Pancreas (tissue), 10 donors: ENCODE results near the gene ARID3A. TPM values are rescaled to one million over a fixed set of nuclear protein-coding genes. Genes with fewer than 3 reads are reported as not detected.

Experiments
- ATAC-seq, 4 donors: fragments of 200-7000 bp; cut with Tn5 transposase; one replicate each; pipeline versions ENCODE4 v1.8.0 to v1.9.1; 2020; ENCODE audit warnings: mild to moderate bottlenecking in 4 of 4, moderate library complexity in 4 of 4
- DNase-seq, 6 donors: peaks; one replicate each; pipeline ENCODE4 v3.0.0-alpha.2; 2020
- FAIRE-seq: peaks from 2 replicates; lab custom pipeline; 2012; peaks lifted over from hg19 to GRCh38; lab: Jason Lieb, UNC
- H3K27ac ChIP-seq, 4 donors: fragments of 200-600 bp; sonication (generic); 1 replicate in 3 of 4; 2 replicates in 1 of 4; pipeline versions ENCODE4 v1.5.0 to v1.8.0; 2020
- H3K27me3 ChIP-seq, 4 donors: fragments of 200-600 bp; one replicate each; pipeline ENCODE4 v1.8.0; 2021
- H3K36me3 ChIP-seq, 3 donors: fragments of 200-600 bp; sonication (generic) in 1 of 3; one replicate each; pipeline versions ENCODE4 v1.5.0 to v1.8.0; 2020 to 2021
- H3K4me1 ChIP-seq, 3 donors: fragments of 200-600 bp; one replicate each; pipeline ENCODE4 v1.8.0; 2021
- H3K4me3 ChIP-seq, 4 donors: fragments of 200-600 bp; sonication (generic) in 2 of 4; one replicate each; pipeline versions ENCODE4 v1.5.0 to v1.8.0; 2020 to 2021
- H3K9me3 ChIP-seq, 4 donors: fragments of 200-600 bp; one replicate each; pipeline ENCODE4 v1.8.0; 2021
- WGBS, 2 donors: extraction: QIAGEN DNeasy Blood & Tissue Kit; methylation state at CpG; one replicate each; pipeline ENCODE4 v1.1.7; 2013; 5-methylcytosine and 5-hydroxymethylcytosine counted together
- intact Hi-C, 3 donors: fragments of 100-400 bp; cut with DNase I; formaldehyde crosslinking; loops; one replicate each; pipeline versions ENCODE4 v1.11.1 to v1.14.2; 2022
- polyA plus RNA-seq, 2 donors: library from polyadenylated mRNA; stranded (reverse); fragments of 200-250 nt; gene quantifications; one replicate each; pipeline ENCODE4 v1.2.3, GENCODE V29; 2013
- total RNA-seq, 6 donors: library from RNA; stranded (reverse); fragmentation: NEBNext Ultra II Directional in 4 of 6; extraction: Animal tissue kit (Norgen Biotek cat#: 25700) in 4 of 6; gene quantifications; one replicate each; pipeline versions ENCODE4 v1.2.1 to v1.2.4, GENCODE V29; 2021 to 2023
- TF ChIP-seq, protein P1 (sequence below), 4 donors: fragments of 200-600 bp; sonication (generic) in 3 of 4; IDR thresholded peaks; one replicate each; pipeline versions ENCODE4 v1.5.0 to v1.8.0; 2021; ENCODE audit warnings: antibody characterized with exemption in 4 of 4
- donor health status: healthy with polysubstance abuse.
- donor health status: DM: no; HTN: no; CAD: no; lungs with moderate emphysema.
- donor health status: DM: no; HTN: no; CAD: no.
- donor health status: control.
- donor health status: control.
- donor health status: Bipolar disorder and iron deficiency.
- donor health status: DM: yes; HTN: yes; CAD: no.
- donor health status: DM: no; HTN: no; CAD: no.
- donor health status: DM: no; HTN: no; CAD: no.
- donor health status: DM: yes; HTN: yes; CAD: no.

ARID3A gene
- total and polyA plus RNA-seq, 8 donors: 4.6 to 8.5 (median 7.1) TPM

DNA sequence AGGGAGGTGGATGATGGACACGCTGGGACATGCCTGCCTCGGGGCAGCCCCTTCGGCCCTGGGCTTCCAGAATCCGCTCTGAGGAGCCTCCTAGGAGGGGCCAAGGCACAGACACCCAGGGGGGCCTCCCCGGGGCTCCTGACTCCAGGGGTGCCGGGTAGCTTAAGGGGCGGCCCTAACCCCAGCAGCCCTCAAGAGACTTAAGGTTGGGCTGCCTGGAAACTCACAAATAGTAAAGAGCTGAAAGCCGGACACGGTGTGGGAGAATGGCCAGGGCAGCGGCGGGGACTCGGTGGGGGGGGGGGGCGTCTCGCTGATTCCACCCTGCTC lies 7.7 kb downstream of the ARID3A start:
- no peak overlapping the region for H3K4me3 ChIP-seq
- peak overlapping the region in 3 of 4 donors; percentile 50 to 76 (median 67) for H3K27ac ChIP-seq
- H3K27me3 ChIP-seq: no peaks in the 10 kb centered on the region
- WGBS, 2 donors: 77 to 80% methylated on average over 13 to 14 of the region's 14 CpGs
- FAIRE-seq (no peak), ATAC-seq (no peak), DNase-seq (no peak)
- H3K4me1 ChIP-seq: peaks cover 16 to 29% (median 29%) of the 10 kb centered on the region in 3 donors
- H3K9me3 ChIP-seq: no peaks in the 10 kb centered on the region
- TF ChIP-seq, protein P1, sequence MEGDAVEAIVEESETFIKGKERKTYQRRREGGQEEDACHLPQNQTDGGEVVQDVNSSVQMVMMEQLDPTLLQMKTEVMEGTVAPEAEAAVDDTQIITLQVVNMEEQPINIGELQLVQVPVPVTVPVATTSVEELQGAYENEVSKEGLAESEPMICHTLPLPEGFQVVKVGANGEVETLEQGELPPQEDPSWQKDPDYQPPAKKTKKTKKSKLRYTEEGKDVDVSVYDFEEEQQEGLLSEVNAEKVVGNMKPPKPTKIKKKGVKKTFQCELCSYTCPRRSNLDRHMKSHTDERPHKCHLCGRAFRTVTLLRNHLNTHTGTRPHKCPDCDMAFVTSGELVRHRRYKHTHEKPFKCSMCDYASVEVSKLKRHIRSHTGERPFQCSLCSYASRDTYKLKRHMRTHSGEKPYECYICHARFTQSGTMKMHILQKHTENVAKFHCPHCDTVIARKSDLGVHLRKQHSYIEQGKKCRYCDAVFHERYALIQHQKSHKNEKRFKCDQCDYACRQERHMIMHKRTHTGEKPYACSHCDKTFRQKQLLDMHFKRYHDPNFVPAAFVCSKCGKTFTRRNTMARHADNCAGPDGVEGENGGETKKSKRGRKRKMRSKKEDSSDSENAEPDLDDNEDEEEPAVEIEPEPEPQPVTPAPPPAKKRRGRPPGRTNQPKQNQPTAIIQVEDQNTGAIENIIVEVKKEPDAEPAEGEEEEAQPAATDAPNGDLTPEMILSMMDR (IDR thresholded peaks at IDR 0.05): no peak
- intact Hi-C loops: no loop called here
- H3K36me3 ChIP-seq: no peaks in the 10 kb centered on the region

GRCh38 chr19:934197-934840 lies 8.5 kb downstream of the ARID3A start:
- Histone ChIP-seq H3K9me3 (no peaks in the 10 kb centered on the region), H3K36me3 (no peaks in the 10 kb centered on the region), H3K4me1 (peaks cover 16 to 34% (median 33%) of the 10 kb centered on the region in 3 donors), H3K27ac (peak overlapping the region; percentile 67 to 76 (median 70)), H3K4me3 (no peak overlapping the region), H3K27me3 (no peaks in the 10 kb centered on the region)
- FAIRE-seq: no peak
- intact Hi-C loops: no loop called here
- TF ChIP-seq, protein P1 (IDR thresholded peaks at IDR 0.05): no peak
- ATAC-seq: peak; percentile 1 to 9 (median 6)
- WGBS, 2 donors: 54 to 60% methylated on average over 28 to 29 of the region's 29 CpGs
- peak in 3 of 6 donors; percentile 51 to 77 (median 63) for DNase-seq

GRCh38 chr19:934865-935479 lies 9.1 kb downstream of the ARID3A start:
- ATAC-seq: peak; percentile 95 to 97 (median 96)
- intact Hi-C loops: no loop called here
- peaks cover 22 to 40% (median 35%) of the 10 kb centered on the region in 3 donors for H3K4me1 ChIP-seq

GRCh38 chr19:936175-936546 lies 10.3 kb downstream of the ARID3A start:
- FAIRE-seq (no peak), ATAC-seq (no peak), DNase-seq (no peak)
- peaks cover 30 to 49% (median 37%) of the 10 kb centered on the region in 3 donors for H3K4me1 ChIP-seq
- H3K4me3 ChIP-seq: no peak overlapping the region
- TF ChIP-seq, protein P1 (IDR thresholded peaks at IDR 0.05): no peak
- no peaks in the 10 kb centered on the region for H3K9me3 ChIP-seq
- intact Hi-C loops: no loop called here
- H3K36me3 ChIP-seq: no peaks in the 10 kb centered on the region
- H3K27ac ChIP-seq: no peak overlapping the region
- 95% methylated on average over 10 of the region's 10 CpGs for WGBS, 2 donors
- H3K27me3 ChIP-seq: no peaks in the 10 kb centered on the region

More at GRCh38 chr19:934865-935479, 9.1 kb downstream of the ARID3A start:
- Histone ChIP-seq H3K27me3 (no peaks in the 10 kb centered on the region), H3K36me3 (no peaks in the 10 kb centered on the region), H3K4me3 (no peak overlapping the region), H3K27ac (peak overlapping the region; percentile 67 to 76 (median 70)), H3K9me3 (no peaks in the 10 kb centered on the region)
- WGBS, 2 donors: 2 to 3% methylated on average over 31 of the region's 31 CpGs
- FAIRE-seq (no peak), DNase-seq (peak; percentile 96 to 99 (median 98))
- TF ChIP-seq, protein P1 (IDR thresholded peaks at IDR 0.05): no peak

GRCh38 chr19:937259-937694 lies 11.4 kb downstream of the ARID3A start:
- no peak overlapping the region for H3K27ac ChIP-seq
- no peak for DNase-seq
- peaks cover 32 to 58% (median 41%) of the 10 kb centered on the region in 3 donors for H3K4me1 ChIP-seq
- 94% methylated on average over 16 of the region's 16 CpGs for WGBS, 2 donors
- intact Hi-C loops: no loop called here
- no peaks in the 10 kb centered on the region for H3K27me3 ChIP-seq
- TF ChIP-seq, protein P1 (IDR thresholded peaks at IDR 0.05): no peak
- no peaks in the 10 kb centered on the region for H3K9me3 ChIP-seq
- no peaks in the 10 kb centered on the region for H3K36me3 ChIP-seq
- FAIRE-seq: no peak
- no peak for ATAC-seq
- H3K4me3 ChIP-seq: no peak overlapping the region
